Body of pancreas (tissue), 4 donors: ENCODE data around the gene SAV1.

Experiments used
- CTCF ChIP-seq, 7 experiments: fragments of 450-650 bp in 4 of 7; fragments of 200-600 bp in 3 of 7; sonication (generic) in 3 of 7; IDR thresholded peaks; one replicate each; pipeline ENCODE4 v1.5.1; 2016 to 2019; ENCODE audit warnings: antibody characterized with exemption in 7 of 7
- POLR2A ChIP-seq, 3 donors: fragments of 450-650 bp; IDR thresholded peaks; one replicate each; pipeline ENCODE4 v1.6.1; 2016; ENCODE audit warnings: antibody characterized with exemption in 3 of 3, mild to moderate bottlenecking in 2 of 3

GRCh38 chr14:50697659-50698290 lies 29.7 kb upstream of the SAV1 start:
- TF ChIP-seq CTCF (IDR thresholded peaks at IDR 0.05) (no peak), POLR2A (IDR thresholded peaks at IDR 0.05) (no peak)
